GM12891 (cell line): Measurements from ENCODE around the gene SCN9A. TPM values are rescaled to one million over a fixed set of nuclear protein-coding genes. Genes with fewer than 3 reads are reported as not detected.
"Not testable (repeated sequence)": the region's sequence is repeated elsewhere in the genome, so short reads cannot be mapped to it uniquely, and the experiment has no call there.

ENCODE experiments used
- DNase-seq: peaks from one replicate; pipeline ENCODE4 v3.0.0; 2011; ENCODE audit warnings: low spot score; ENCODE audit not compliant: insufficient read length
- FAIRE-seq: peaks from 2 replicates; lab custom pipeline; 2011; peaks lifted over from hg19 to GRCh38; lab: Jason Lieb, UNC
- PAX5 ChIP-seq: IDR thresholded peaks from 2 replicates; pipeline ENCODE4 v1.6.1; 2011; ENCODE audit warnings: low read length, moderate library complexity, mild to moderate bottlenecking; ENCODE audit not compliant: insufficient read depth, severe bottlenecking
- POLR2A ChIP-seq: IDR thresholded peaks from 2 replicates; pipeline ENCODE4 v1.6.1; 2011; ENCODE audit warnings: low read depth, low read length, control low read depth
- POLR2AphosphoS5 ChIP-seq: IDR thresholded peaks from 2 replicates; pipeline ENCODE4 v1.6.1; 2011; ENCODE audit warnings: low read depth, low read length, control low read depth
- POU2F2 ChIP-seq: IDR thresholded peaks from 2 replicates; pipeline ENCODE4 v1.6.1; 2011; ENCODE audit warnings: low read depth, mild to moderate bottlenecking, control low read depth, low read length, moderate library complexity
- SPI1 ChIP-seq: IDR thresholded peaks from 2 replicates; pipeline ENCODE4 v1.6.1; 2011; ENCODE audit warnings: low read depth, low read length, control low read depth
- TAF1 ChIP-seq: IDR thresholded peaks from 2 replicates; pipeline ENCODE4 v1.6.1; 2011; ENCODE audit warnings: low read depth, low read length, control low read depth
- polyA plus RNA-seq: library from polyadenylated mRNA; unstranded; fragments of >200 nt; gene quantifications from one replicate; pipeline ENCODE4 v1.2.1, GENCODE V29; 2012; ENCODE audit warnings: low read depth, missing spikeins, inconsistent platforms; ENCODE audit not compliant: missing spikeins

The SCN9A gene
- polyA plus RNA-seq = 0.03 TPM

- FAIRE-seq = no peak
- DNase-seq = no peak
- no peak for TF ChIP-seq POLR2A
- TF ChIP-seq TAF1 = no peak
- TF ChIP-seq SPI1 = no peak
- TF ChIP-seq POU2F2 = no peak
- no peak for TF ChIP-seq POLR2AphosphoS5
- TF ChIP-seq PAX5 = no peak
Measured at GRCh38 chr2:166375736-166376487, at the start of gene SCN9A. Gene SCN9A (minus strand): TSS chr2:166375944. CDS start chr2:166311756, 64,188 bp downstream.

GRCh38 chr2:166424841-166425240 lies 49.1 kb upstream of the SCN9A start:
- DNase-seq = no peak
- TF ChIP-seq POLR2AphosphoS5 (no peak), TAF1 (no peak), POLR2A (no peak), SPI1 (no peak), PAX5 (no peak), POU2F2 (no peak)
- no peak for FAIRE-seq

- FAIRE-seq (no peak), DNase-seq (no peak)
- no peak for TF ChIP-seq POLR2A
Measured at GRCh38 chr2:166419616-166419934, 43.8 kb upstream of the SCN9A start.

GRCh38 chr2:166418853-166419615 lies 43.3 kb upstream of the SCN9A start:
- TF ChIP-seq PAX5 (no peak), SPI1 (no peak), TAF1 (no peak), POLR2AphosphoS5 (no peak), POU2F2 (no peak), POLR2A (no peak)
- DNase-seq (no peak), FAIRE-seq (no peak)

- DNase-seq (no peak), FAIRE-seq (no peak)
- no peak for TF ChIP-seq POU2F2
- TF ChIP-seq PAX5 = no peak
- TF ChIP-seq TAF1 = no peak
- TF ChIP-seq SPI1 = no peak
- no peak for TF ChIP-seq POLR2A
- no peak for TF ChIP-seq POLR2AphosphoS5
Measured at GRCh38 chr2:166417669-166418068, 41.9 kb upstream of the SCN9A start.

- DNase-seq (no peak), FAIRE-seq (no peak)
- TF ChIP-seq POLR2AphosphoS5 = no peak
- peak; percentile 41 for TF ChIP-seq SPI1
- no peak for TF ChIP-seq PAX5
Measured at GRCh38 chr2:166413255-166413654, 37.5 kb upstream of the SCN9A start.

GRCh38 chr2:166411473-166412230 lies 35.9 kb upstream of the SCN9A start:
- FAIRE-seq (no peak), DNase-seq (no peak)
- no peak for TF ChIP-seq TAF1
- TF ChIP-seq POLR2AphosphoS5 = no peak
- no peak for TF ChIP-seq SPI1
- TF ChIP-seq POLR2A = no peak
- no peak for TF ChIP-seq POU2F2
- TF ChIP-seq PAX5 = no peak

GRCh38 chr2:166410828-166411472 lies 35.2 kb upstream of the SCN9A start:
- DNase-seq = no peak
- TF ChIP-seq POU2F2 (no peak), TAF1 (no peak), PAX5 (no peak), SPI1 (no peak), POLR2AphosphoS5 (no peak), POLR2A (no peak)

GRCh38 chr2:166407746-166408145 lies 32.0 kb upstream of the SCN9A start:
- not testable (repeated sequence) for FAIRE-seq, DNase-seq

More at GRCh38 chr2:166410828-166411472, 35.2 kb upstream of the SCN9A start:
- FAIRE-seq = no peak

GRCh38 chr2:166406374-166406773 lies 30.6 kb upstream of the SCN9A start:
- TF ChIP-seq POLR2A (no peak), POLR2AphosphoS5 (no peak), PAX5 (no peak), TAF1 (no peak), POU2F2 (no peak), SPI1 (no peak)
- no peak for DNase-seq

More at GRCh38 chr2:166406374-166406773, 30.6 kb upstream of the SCN9A start:
- FAIRE-seq = no peak
